ENCODE data around the gene SLC16A13.

The SLC16A13 gene

DNA sequence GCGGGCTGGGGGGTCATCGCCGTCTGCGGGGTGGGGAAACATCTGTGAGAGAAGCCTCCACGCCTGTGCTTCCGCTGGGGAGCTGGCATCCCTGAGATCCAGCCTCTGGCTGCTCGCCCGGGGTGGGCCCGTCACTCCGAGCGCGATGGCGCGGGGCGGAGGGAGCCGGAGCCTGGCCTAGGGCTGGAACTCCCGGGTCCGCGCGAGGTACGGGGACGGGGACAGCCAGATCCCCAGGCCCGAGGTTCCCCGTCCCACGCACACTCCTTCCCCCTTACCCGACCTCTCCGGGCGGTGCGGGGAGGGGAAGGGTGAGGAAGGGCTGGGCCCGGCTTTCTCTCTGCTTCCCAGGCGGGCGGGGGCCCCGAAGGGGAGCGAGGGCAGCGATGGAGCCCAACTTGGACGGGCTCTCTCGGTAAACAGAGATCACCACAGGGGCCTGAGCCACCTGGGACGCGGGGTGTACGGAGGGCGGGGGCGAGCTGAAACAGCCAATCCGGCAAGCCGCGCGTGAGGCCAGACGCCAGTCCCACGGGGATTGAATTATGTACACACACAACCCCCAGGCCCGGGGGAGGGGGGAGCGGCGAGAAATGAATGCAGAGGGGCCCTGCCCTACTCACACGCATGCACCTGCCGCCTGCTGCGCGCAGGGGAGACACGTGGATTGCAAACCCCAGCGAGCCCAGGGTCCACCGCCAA is 7.8 kb downstream of the SLC16A13 start, which contains the start of gene SLC16A11:
SLC16A11 (minus strand) TSS at position 596 of the 702 bp plus-strand sequence; CDS start at position 17, 579 bp downstream.
- TF ChIP-seq, protein P1, sequence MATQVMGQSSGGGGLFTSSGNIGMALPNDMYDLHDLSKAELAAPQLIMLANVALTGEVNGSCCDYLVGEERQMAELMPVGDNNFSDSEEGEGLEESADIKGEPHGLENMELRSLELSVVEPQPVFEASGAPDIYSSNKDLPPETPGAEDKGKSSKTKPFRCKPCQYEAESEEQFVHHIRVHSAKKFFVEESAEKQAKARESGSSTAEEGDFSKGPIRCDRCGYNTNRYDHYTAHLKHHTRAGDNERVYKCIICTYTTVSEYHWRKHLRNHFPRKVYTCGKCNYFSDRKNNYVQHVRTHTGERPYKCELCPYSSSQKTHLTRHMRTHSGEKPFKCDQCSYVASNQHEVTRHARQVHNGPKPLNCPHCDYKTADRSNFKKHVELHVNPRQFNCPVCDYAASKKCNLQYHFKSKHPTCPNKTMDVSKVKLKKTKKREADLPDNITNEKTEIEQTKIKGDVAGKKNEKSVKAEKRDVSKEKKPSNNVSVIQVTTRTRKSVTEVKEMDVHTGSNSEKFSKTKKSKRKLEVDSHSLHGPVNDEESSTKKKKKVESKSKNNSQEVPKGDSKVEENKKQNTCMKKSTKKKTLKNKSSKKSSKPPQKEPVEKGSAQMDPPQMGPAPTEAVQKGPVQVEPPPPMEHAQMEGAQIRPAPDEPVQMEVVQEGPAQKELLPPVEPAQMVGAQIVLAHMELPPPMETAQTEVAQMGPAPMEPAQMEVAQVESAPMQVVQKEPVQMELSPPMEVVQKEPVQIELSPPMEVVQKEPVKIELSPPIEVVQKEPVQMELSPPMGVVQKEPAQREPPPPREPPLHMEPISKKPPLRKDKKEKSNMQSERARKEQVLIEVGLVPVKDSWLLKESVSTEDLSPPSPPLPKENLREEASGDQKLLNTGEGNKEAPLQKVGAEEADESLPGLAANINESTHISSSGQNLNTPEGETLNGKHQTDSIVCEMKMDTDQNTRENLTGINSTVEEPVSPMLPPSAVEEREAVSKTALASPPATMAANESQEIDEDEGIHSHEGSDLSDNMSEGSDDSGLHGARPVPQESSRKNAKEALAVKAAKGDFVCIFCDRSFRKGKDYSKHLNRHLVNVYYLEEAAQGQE (IDR thresholded peaks at IDR 0.05; ENCODE audit: insufficient read depth in 1 of 2, low read depth in 2 of 2, low read length in 2 of 2): no peak
- TF ChIP-seq SIN3A (IDR thresholded peaks at IDR 0.05; ENCODE audit: borderline replicate concordance, insufficient read depth, low read length): no peak
- TF ChIP-seq POLR2AphosphoS5 (IDR thresholded peaks at IDR 0.05; ENCODE audit: low read depth, low read length): no peak
- no peak for TF ChIP-seq FOXP2 (optimal IDR thresholded peaks at IDR 0.05; ENCODE audit: borderline replicate concordance, extremely low read depth, extremely low read length, insufficient read depth)
- TF ChIP-seq TAF1 (IDR thresholded peaks at IDR 0.05; ENCODE audit: borderline replicate concordance, insufficient read depth, low read length): no peak

DNA sequence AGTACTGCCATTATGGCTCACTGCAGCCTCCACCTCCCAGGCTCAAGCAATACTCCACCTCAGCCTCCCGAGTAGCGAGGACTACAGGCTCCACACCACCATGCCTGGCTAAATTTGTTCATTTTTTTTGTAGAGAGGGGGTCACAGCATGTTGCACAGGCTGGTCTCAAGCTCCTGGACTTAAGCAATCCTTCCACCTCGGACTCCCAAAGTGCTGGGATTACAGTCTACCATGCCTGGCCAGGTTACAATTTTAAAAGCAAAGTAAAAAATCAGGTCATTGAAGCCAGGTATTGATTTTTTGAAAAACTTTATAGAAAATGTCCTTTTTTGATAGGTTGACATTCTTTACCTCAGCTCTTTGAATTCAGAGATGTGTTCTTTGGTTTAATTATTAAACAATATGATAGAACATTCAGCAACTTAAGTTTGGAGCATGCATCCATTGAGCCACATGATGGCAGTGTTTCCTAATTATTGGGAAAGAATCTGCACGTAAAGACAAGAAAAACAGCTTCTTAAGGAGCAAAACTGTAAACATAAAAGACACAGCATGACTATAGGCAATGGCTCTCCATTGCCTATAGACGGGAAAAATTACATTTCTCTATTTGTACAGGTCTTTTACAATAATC is 9.8 kb downstream of the SLC16A13 start:
- TF ChIP-seq TAF1 (IDR thresholded peaks at IDR 0.05; ENCODE audit: borderline replicate concordance, insufficient read depth, low read length): no peak

DNA sequence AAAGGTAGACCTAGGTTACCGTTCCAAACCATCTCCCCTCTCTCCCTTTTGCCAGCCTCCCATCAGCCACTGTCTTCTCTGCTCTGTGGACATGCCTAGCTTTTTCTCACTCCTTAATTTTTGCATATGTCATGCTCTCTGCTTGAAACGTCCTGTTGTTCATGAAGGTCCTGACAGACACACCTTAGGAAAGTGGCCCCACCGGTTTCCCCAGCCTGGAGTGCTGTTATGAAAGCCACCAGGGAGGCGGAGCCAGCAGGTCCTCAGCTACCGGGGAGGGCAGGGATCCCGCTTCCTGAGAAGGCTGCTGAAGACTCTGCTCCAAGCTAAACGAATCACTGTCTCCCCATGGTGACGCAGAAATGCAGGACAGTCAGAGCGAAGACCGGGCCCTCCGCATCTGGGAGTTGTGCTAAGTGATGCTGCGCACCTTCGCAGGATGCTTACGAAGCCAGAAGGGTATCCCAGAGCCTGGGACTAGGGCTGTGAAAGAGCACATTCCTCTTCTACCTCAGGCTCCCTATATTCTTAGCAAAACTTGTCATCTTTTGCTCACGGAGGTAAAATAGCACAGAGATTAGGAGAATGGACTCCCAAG is 10.4 kb downstream of the SLC16A13 start:
- TF ChIP-seq FOXP2 (optimal IDR thresholded peaks at IDR 0.05; ENCODE audit: borderline replicate concordance, extremely low read depth, extremely low read length, insufficient read depth): no peak
- TF ChIP-seq SIN3A (IDR thresholded peaks at IDR 0.05; ENCODE audit: borderline replicate concordance, insufficient read depth, low read length): no peak
- TF ChIP-seq POLR2AphosphoS5 (IDR thresholded peaks at IDR 0.05; ENCODE audit: low read depth, low read length): no peak
- no peak for TF ChIP-seq TAF1 (IDR thresholded peaks at IDR 0.05; ENCODE audit: borderline replicate concordance, insufficient read depth, low read length)
- TF ChIP-seq, protein P1 (IDR thresholded peaks at IDR 0.05; ENCODE audit: insufficient read depth in 1 of 2, low read depth in 2 of 2, low read length in 2 of 2): no peak

DNA sequence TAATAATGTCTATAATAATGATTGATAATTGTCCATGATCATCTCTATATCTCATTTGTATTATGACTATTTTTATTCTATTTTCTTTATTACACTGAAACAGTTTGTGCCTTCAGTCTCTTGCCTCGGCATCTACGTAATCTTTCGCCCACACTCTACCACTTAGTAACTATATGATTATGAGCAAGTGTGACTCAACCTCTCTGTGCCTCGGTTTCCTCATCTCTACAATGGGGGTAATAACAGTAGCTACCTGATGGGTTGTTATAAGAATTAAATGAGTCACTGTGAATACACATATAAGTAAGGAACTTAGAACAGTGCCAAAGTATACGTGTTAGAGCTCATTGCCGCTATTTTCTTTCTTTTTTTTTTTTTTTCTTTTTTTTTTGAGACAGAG is 11.8 kb downstream of the SLC16A13 start:
- no peak for TF ChIP-seq POLR2AphosphoS5 (IDR thresholded peaks at IDR 0.05; ENCODE audit: low read depth, low read length)
- TF ChIP-seq, protein P1 (IDR thresholded peaks at IDR 0.05; ENCODE audit: insufficient read depth in 1 of 2, low read depth in 2 of 2, low read length in 2 of 2): no peak

DNA sequence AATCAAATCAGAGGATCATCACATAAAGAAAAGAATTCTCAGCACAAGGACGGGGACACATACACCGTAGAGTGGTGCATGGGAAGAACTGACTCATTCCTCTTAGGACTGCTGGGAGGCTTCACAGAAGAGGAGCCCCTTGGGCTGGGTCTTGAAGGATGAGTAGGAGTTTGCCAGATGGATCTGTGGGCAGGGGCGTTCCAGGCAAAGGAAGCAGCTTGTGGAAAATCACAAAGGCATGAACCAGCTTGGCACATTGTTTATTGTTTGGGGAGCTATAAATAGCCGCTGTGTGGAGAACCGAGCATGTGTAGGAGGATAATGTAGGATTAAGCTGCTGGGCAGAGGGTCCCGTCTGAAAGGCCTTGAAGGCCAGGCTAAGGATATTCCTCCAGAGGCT is 13.2 kb downstream of the SLC16A13 start:
- TF ChIP-seq TAF1 (IDR thresholded peaks at IDR 0.05; ENCODE audit: borderline replicate concordance, insufficient read depth, low read length) (no peak), FOXP2 (optimal IDR thresholded peaks at IDR 0.05; ENCODE audit: borderline replicate concordance, extremely low read depth, extremely low read length, insufficient read depth) (no peak), SIN3A (IDR thresholded peaks at IDR 0.05; ENCODE audit: borderline replicate concordance, insufficient read depth, low read length) (no peak), POLR2AphosphoS5 (IDR thresholded peaks at IDR 0.05; ENCODE audit: low read depth, low read length) (no peak)
- TF ChIP-seq, protein P1 (IDR thresholded peaks at IDR 0.05; ENCODE audit: insufficient read depth in 1 of 2, low read depth in 2 of 2, low read length in 2 of 2): no peak
